Measurements from ENCODE around the gene MYO3B. TPM values are rescaled to one million over a fixed set of nuclear protein-coding genes. Genes with fewer than 3 reads are reported as not detected.

MYO3B gene
- total and polyA plus RNA-seq, 2 of the 8 experiments (the other 6 are each of a cell fraction or from before 2014, with no cell fraction given) = 0.17 to 0.19 TPM

- Histone ChIP-seq H3K9ac (replicated peaks in 1 of 4; ENCODE audit: extremely low read depth in 1 of 4, low read depth in 3 of 4, low read length in 3 of 4) (no peak overlapping the region), H2BK12ac (ENCODE audit: low read depth, low read length) (no peak overlapping the region), H3K4me2 (ENCODE audit: insufficient read depth in 1 of 2, low read depth in 2 of 2, low read length in 2 of 2) (peak overlapping the region; percentile 36 to 46; a peak in 3 of 4 replicates), H3K27ac (ENCODE audit: low read depth, low read length) (no peak overlapping the region), H3K36me3 (ENCODE audit: control insufficient read depth in 2 of 4, insufficient read depth in 4 of 4, low read length in 3 of 4) (no peaks in the 10 kb centered on the region), H2BK20ac (ENCODE audit: low read length) (no peak overlapping the region), H3K14ac (ENCODE audit: insufficient read length) (no peak overlapping the region), H4K20me1 (replicated peaks in 1 of 2; ENCODE audit: control insufficient read depth in 1 of 2, insufficient read depth in 2 of 2, low read length in 2 of 2) (no peaks in the 10 kb centered on the region), H3K27me3 (replicated peaks in 1 of 4; ENCODE audit: control insufficient read depth in 3 of 4, extremely low read depth in 1 of 4, insufficient read depth in 3 of 4, low read length in 3 of 4) (no peaks in the 10 kb centered on the region), H2BK120ac (replicated peaks; ENCODE audit: low read depth, low read length) (no peak overlapping the region), H3K4me3 (ENCODE audit: extremely low read depth in 1 of 4, insufficient read depth in 2 of 4, low read depth in 3 of 4, low read length in 4 of 4) (no peak overlapping the region; a peak in 1 of 8 replicates), H4K91ac (replicated peaks; ENCODE audit: insufficient read length, low read length) (no peak overlapping the region), H3K79me1 (ENCODE audit: low read depth, low read length) (no peaks in the 10 kb centered on the region), H3K56ac (replicated peaks; ENCODE audit: insufficient read length, low read depth, low read length) (no peak overlapping the region), H3K23me2 (ENCODE audit: low read depth, low read length) (no peaks in the 10 kb centered on the region), H2AK5ac (ENCODE audit: low read depth, low read length) (no peak overlapping the region), H3K18ac (ENCODE audit: extremely low read depth, low read length) (no peak overlapping the region; the same call in 1 of the 2 replicates), H2BK15ac (ENCODE audit: low read length) (no peak overlapping the region), H3K23ac (ENCODE audit: insufficient read length) (no peak overlapping the region), H4K5ac (ENCODE audit: insufficient read length, low read depth, low read length) (peak overlapping the region; percentile 12), H3K4me1 (replicated peaks in 1 of 4; ENCODE audit: control insufficient read depth in 3 of 4, insufficient read depth in 4 of 4, low read length in 3 of 4) (peaks cover 0 to 8% (median 7%) of the 10 kb centered on the region in 4 experiments; a peak in 4 of 7 replicates), H2AFZ (ENCODE audit: low read length) (peak overlapping the region; percentile 83), H3K4ac (replicated peaks; ENCODE audit: insufficient read length, low read depth, low read length) (no peak overlapping the region), H3K9me3 (ENCODE audit: insufficient read depth in 2 of 2, low read depth in 1 of 2, low read length in 1 of 2) (no peaks in the 10 kb centered on the region), H4K8ac (ENCODE audit: extremely low read depth, insufficient read depth, low read length) (no peak overlapping the region), H2BK5ac (ENCODE audit: low read depth, low read length) (no peak overlapping the region), H3K79me2 (ENCODE audit: control insufficient read depth in 1 of 2, insufficient read depth in 2 of 2, low read length in 2 of 2) (no peaks in the 10 kb centered on the region)
- ChIA-PET POLR2A (ENCODE audit: partially characterized antibody) (no interaction called here), CTCF (ENCODE audit: partially characterized antibody) (interaction anchor here (0.9 to 2.0 kb wide), 4 partner anchors 27 to 347 kb away, joined by 3 to 7 read pairs (median 3); no protein-coding TSS in a partner anchor)
- DNase-seq (ENCODE audit: low read depth in 1 of 2, low spot score in 2 of 2) (no peak), FAIRE-seq (no peak)
- no peak for TF ChIP-seq ZNF274 (IDR thresholded peaks at IDR 0.05; ENCODE audit: borderline replicate concordance, extremely low read depth, low read length)
- peak in 1 of 3 experiments; percentile 1; a peak in 1 of 4 replicates for TF ChIP-seq CTCF (IDR thresholded peaks at IDR 0.05; ENCODE audit: control extremely low read depth in 1 of 3, insufficient read depth in 1 of 3, low read depth in 1 of 3, low read length in 3 of 3)
- WGBS, 2 experiments (ENCODE audit: extremely low coverage in 1 of 2, insufficient coverage in 1 of 2, insufficient read length in 1 of 2, insufficient replicate concordance in 2 of 2, low coverage in 1 of 2, low lambda C conversion rate in 2 of 2, missing lambda C conversion rate in 1 of 2) = 60% methylated on average over 6 of the region's 8 CpGs; no CpG with 5 or more reads in 1 of the 2 experiments
Observed at GRCh38 chr2:170582751-170583463, 405.0 kb downstream of the MYO3B start.
